ENCODE results near the gene OR51D1.

DNA sequence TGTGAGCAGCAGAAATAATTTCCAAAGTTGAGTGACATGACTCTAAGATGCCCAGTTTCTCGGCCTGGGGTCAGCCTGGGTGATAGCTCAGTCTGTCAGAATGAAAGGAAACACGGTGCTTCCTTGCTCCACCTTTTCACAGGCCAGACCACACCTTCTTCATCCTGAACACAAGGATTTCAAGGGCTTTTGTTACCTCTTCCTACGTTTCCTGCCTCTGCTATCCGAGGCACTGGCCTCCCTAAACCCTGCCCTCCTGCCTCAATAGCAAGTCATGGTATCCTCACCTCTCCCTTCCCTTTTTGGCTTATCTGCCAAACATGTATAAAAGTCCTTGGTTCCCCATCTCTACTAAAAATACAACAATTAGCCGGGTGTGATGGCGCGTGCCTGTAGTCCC, 4.8 kb downstream of the OR51D1 start:
- TF ChIP-seq CTCF (IDR thresholded peaks at IDR 0.05 in 4 of 5, conservative IDR thresholded peaks at IDR 0.05 in 1 of 5) (no peak), POLR2A (IDR thresholded peaks at IDR 0.05) (no peak)
